ENCODE results near the gene PEX1.

Gene PEX1

DNA sequence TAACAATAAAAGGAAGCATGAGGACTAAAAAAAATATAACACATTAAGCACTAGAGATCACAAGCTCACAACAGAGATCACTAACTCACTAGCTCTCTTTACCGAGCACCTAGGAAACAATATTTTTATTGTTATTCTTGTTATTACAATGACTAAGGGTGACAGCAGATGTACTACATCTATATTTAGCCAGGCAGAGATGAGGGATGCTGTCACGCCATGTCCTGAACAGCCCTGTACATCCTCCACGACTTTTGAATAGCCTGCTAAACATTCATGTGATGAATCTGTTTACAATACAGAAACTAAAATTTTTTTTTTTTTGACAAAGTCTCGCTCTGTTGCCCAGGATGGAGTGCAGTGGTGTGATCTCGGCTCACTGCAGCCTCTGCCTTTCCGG lies 39.1 kb upstream of the PEX1 start (continued):
- no peak for TF ChIP-seq TSHZ1 (tag by site-specific recombination; IDR thresholded peaks at IDR 0.05; ENCODE audit: borderline replicate concordance)

DNA sequence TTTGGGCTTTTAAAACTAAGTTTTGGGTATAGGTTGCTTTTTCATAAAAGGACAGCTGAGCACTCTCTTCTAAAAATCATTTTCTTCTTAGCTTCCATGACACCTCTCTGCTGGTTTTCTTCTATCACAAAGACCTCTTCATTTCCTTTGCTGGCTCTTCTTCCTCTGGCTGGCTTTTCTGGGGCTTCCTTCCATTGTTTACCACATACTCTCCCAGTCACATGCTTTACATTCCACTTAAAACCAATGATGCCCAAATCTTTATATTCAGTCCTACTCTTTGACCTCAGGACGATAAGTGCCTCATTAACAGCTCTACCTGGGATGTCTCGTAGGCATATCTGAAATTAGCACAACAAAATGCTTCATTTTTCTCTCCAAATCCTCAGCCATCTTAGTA lies 35.0 kb upstream of the PEX1 start:
- ChIA-PET CTCF (no interaction called here), POLR2A (interaction anchor here (1.0 to 2.6 kb wide), 2 partner anchors 26 to 35 kb away, joined by 3 to 6 read pairs; partner anchors contain the start of genes PEX1 and RBM48)
- TF ChIP-seq ZNF837 (tag by site-specific recombination; IDR thresholded peaks at IDR 0.05) = no peak
- no peak for TF ChIP-seq IKZF3 (tag by site-specific recombination; IDR thresholded peaks at IDR 0.05)
- TF ChIP-seq ZBTB1 (tag by site-specific recombination; IDR thresholded peaks at IDR 0.05) = no peak
- no peak for TF ChIP-seq ZNF621 (tag by site-specific recombination; IDR thresholded peaks at IDR 0.05)
- TF ChIP-seq, protein P1, sequence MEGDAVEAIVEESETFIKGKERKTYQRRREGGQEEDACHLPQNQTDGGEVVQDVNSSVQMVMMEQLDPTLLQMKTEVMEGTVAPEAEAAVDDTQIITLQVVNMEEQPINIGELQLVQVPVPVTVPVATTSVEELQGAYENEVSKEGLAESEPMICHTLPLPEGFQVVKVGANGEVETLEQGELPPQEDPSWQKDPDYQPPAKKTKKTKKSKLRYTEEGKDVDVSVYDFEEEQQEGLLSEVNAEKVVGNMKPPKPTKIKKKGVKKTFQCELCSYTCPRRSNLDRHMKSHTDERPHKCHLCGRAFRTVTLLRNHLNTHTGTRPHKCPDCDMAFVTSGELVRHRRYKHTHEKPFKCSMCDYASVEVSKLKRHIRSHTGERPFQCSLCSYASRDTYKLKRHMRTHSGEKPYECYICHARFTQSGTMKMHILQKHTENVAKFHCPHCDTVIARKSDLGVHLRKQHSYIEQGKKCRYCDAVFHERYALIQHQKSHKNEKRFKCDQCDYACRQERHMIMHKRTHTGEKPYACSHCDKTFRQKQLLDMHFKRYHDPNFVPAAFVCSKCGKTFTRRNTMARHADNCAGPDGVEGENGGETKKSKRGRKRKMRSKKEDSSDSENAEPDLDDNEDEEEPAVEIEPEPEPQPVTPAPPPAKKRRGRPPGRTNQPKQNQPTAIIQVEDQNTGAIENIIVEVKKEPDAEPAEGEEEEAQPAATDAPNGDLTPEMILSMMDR (tag by site-specific recombination; IDR thresholded peaks at IDR 0.05) = no peak
- no peak for TF ChIP-seq ZNF266 (tag by site-specific recombination; IDR thresholded peaks at IDR 0.05; ENCODE audit: low read depth)
- no peak for TF ChIP-seq ZFP3 (tag by site-specific recombination; IDR thresholded peaks at IDR 0.05; ENCODE audit: low read depth)
- TF ChIP-seq, protein P2, sequence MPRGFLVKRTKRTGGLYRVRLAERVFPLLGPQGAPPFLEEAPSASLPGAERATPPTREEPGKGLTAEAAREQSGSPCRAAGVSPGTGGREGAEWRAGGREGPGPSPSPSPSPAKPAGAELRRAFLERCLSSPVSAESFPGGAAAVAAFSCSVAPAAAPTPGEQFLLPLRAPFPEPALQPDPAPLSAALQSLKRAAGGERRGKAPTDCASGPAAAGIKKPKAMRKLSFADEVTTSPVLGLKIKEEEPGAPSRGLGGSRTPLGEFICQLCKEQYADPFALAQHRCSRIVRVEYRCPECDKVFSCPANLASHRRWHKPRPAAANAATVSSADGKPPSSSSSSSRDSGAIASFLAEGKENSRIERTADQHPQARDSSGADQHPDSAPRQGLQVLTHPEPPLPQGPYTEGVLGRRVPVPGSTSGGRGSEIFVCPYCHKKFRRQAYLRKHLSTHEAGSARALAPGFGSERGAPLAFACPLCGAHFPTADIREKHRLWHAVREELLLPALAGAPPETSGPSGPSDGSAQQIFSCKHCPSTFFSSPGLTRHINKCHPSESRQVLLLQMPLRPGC (tag by site-specific recombination; IDR thresholded peaks at IDR 0.05) = no peak
- no peak for TF ChIP-seq ZNF2 (tag by site-specific recombination; IDR thresholded peaks at IDR 0.05)
- no peak for TF ChIP-seq ZNF473 (tag by site-specific recombination; IDR thresholded peaks at IDR 0.05)
- TF ChIP-seq SP2 (tag by site-specific recombination; IDR thresholded peaks at IDR 0.05) = no peak
- no peak for TF ChIP-seq ZNF423 (tag by site-specific recombination; IDR thresholded peaks at IDR 0.05)
- TF ChIP-seq ZNF18 (tag by site-specific recombination; IDR thresholded peaks at IDR 0.05) = no peak
- no peak for TF ChIP-seq ZFHX2 (tag by site-specific recombination; conservative IDR thresholded peaks at IDR 0.05)
- no peak for TF ChIP-seq ZNF629 (tag by site-specific recombination; IDR thresholded peaks at IDR 0.05)
- Histone ChIP-seq H3K4me3 (ENCODE audit: low read depth, low read length) (no peak overlapping the region), H3K4me1 (ENCODE audit: control insufficient read depth, insufficient read depth, low read length) (no peaks in the 10 kb centered on the region), H3K27ac (ENCODE audit: extremely low read depth, low read depth, low read length) (no peak overlapping the region), H3K36me3 (ENCODE audit: control insufficient read depth in 2 of 2, insufficient read depth in 1 of 2, low read length in 2 of 2) (peaks cover 50 to 53% of the 10 kb centered on the region in 2 experiments), H3K9me3 (ENCODE audit: control insufficient read depth, insufficient read depth, low read depth, low read length) (no peaks in the 10 kb centered on the region)

GRCh38 chr7:92560602-92561001 lies 32.3 kb upstream of the PEX1 start:
- Histone ChIP-seq H3K4me3 (ENCODE audit: low read depth, low read length) (no peak overlapping the region), H3K4me1 (ENCODE audit: control insufficient read depth, insufficient read depth, low read length) (no peaks in the 10 kb centered on the region), H3K9me3 (ENCODE audit: control insufficient read depth, insufficient read depth, low read depth, low read length) (no peaks in the 10 kb centered on the region), H3K36me3 (ENCODE audit: control insufficient read depth in 2 of 2, insufficient read depth in 1 of 2, low read length in 2 of 2) (peaks cover 30 to 33% of the 10 kb centered on the region in 2 experiments), H3K27ac (ENCODE audit: extremely low read depth, low read depth, low read length) (no peak overlapping the region)
- CTCF ChIA-PET = interaction anchor here (0.7 kb wide), 1 partner anchor 268 kb away, joined by 3 read pairs; no protein-coding TSS in a partner anchor
- TF ChIP-seq BCL11B (tag by site-specific recombination; IDR thresholded peaks at IDR 0.05; ENCODE audit: low read depth) (no peak), ZNF530 (tag by site-specific recombination; IDR thresholded peaks at IDR 0.05; ENCODE audit: low read depth) (no peak), ZNF24 (tag by site-specific recombination; IDR thresholded peaks at IDR 0.05) (no peak), ZNF391 (tag by site-specific recombination; IDR thresholded peaks at IDR 0.05; ENCODE audit: borderline replicate concordance, low read depth) (no peak)
- TF ChIP-seq, protein P2 (tag by site-specific recombination; IDR thresholded peaks at IDR 0.05) = no peak
- POLR2A ChIA-PET = no interaction called here
